NB4 (cell line): ENCODE results near the gene TCL1A.
A peak's percentile ranks its signal among the peaks of the same experiment; 100 is the strongest.
"Not testable (repeated sequence)": the region's sequence is repeated elsewhere in the genome, so short reads cannot be mapped to it uniquely, and the experiment has no call there.

ENCODE experiments used
- DNase-seq: peaks from one replicate; pipeline ENCODE4 v3.0.0; 2010; ENCODE audit warnings: low read depth
- H3K4me3 ChIP-seq: one replicate; pipeline ENCODE4 v1.5.1; 2011; ENCODE audit warnings: mild to moderate bottlenecking, low read depth, low read length, moderate library complexity
- MYC ChIP-seq: IDR thresholded peaks from 2 replicates; pipeline ENCODE4 v1.6.1; 2011; ENCODE audit warnings: low read depth, low read length
- POLR2A ChIP-seq: IDR thresholded peaks from 2 replicates; pipeline ENCODE4 v1.6.1; 2011; ENCODE audit warnings: mild to moderate bottlenecking; ENCODE audit not compliant: insufficient read length; ENCODE audit errors: extremely low read depth
- TF ChIP-seq, protein P1 (sequence below): IDR thresholded peaks from one replicate; pipeline ENCODE4 v1.5.1; 2012; ENCODE audit warnings: low read depth, low read length
- TF ChIP-seq, protein P2 (sequence below): IDR thresholded peaks from 2 replicates; pipeline ENCODE4 v1.6.1; 2011; ENCODE audit warnings: low read depth, low read length

TCL1A gene

DNA sequence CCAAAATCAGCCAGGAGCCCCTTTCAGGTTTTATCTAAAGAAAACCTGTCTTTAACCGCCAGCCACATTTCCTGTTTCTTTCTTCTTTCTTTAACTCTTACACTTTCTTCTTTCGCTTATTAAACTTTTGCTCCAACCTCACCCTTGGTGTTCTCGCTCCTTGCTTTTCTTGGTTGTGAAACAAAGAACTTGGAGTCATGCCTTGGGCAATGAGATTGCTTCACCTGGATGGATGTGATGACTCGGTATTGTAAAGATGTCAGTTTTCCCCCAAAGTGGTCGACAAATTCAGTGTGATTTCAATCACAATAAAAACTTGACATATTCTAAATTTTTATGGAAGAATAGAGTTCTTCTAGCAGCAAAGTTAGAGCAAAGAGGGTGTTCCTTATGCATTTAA is 16.2 kb upstream of the TCL1A start:
- no peak overlapping the region for H3K4me3 ChIP-seq
- TF ChIP-seq POLR2A (no peak), MYC (no peak)
- TF ChIP-seq, protein P1, sequence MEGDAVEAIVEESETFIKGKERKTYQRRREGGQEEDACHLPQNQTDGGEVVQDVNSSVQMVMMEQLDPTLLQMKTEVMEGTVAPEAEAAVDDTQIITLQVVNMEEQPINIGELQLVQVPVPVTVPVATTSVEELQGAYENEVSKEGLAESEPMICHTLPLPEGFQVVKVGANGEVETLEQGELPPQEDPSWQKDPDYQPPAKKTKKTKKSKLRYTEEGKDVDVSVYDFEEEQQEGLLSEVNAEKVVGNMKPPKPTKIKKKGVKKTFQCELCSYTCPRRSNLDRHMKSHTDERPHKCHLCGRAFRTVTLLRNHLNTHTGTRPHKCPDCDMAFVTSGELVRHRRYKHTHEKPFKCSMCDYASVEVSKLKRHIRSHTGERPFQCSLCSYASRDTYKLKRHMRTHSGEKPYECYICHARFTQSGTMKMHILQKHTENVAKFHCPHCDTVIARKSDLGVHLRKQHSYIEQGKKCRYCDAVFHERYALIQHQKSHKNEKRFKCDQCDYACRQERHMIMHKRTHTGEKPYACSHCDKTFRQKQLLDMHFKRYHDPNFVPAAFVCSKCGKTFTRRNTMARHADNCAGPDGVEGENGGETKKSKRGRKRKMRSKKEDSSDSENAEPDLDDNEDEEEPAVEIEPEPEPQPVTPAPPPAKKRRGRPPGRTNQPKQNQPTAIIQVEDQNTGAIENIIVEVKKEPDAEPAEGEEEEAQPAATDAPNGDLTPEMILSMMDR: no peak
- TF ChIP-seq, protein P2, sequence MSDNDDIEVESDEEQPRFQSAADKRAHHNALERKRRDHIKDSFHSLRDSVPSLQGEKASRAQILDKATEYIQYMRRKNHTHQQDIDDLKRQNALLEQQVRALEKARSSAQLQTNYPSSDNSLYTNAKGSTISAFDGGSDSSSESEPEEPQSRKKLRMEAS: no peak
- no peak for DNase-seq

DNA sequence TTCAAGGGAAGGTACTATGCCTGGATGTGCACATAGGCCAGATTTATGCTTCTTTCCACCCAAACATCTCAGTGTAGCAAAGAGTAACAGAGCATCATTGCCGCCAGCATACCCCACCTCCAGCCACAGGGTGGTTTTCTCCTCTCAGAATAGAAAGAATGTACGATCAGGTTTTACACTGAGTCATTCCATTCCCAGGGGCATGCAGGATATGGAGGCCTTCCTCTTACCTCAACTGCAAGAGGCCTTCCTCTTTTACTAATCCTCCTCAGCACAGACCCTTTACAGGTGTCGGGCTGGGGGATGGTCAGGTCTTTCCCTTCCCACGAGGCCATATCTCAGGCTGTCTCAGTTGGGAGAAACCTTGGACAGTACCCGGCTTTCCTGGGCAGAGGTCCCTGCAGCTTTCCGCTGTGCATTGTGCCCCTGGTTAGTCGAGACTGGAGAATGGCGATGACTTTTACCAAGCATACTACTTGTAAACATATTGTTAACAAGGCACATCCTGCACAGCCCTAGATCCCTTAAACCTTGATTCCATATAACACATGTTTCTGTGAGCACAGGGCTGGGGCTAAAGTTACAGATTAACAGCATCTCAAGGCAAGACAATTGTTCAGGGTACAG is 15.6 kb upstream of the TCL1A start:
- H3K4me3 ChIP-seq: not testable (repeated sequence)
- peak; percentile 20 for DNase-seq

GRCh38 chr14:95727056-95727700 is 13.3 kb upstream of the TCL1A start:
- DNase-seq: no peak
- H3K4me3 ChIP-seq: no peak overlapping the region
- TF ChIP-seq POLR2A: no peak

DNA sequence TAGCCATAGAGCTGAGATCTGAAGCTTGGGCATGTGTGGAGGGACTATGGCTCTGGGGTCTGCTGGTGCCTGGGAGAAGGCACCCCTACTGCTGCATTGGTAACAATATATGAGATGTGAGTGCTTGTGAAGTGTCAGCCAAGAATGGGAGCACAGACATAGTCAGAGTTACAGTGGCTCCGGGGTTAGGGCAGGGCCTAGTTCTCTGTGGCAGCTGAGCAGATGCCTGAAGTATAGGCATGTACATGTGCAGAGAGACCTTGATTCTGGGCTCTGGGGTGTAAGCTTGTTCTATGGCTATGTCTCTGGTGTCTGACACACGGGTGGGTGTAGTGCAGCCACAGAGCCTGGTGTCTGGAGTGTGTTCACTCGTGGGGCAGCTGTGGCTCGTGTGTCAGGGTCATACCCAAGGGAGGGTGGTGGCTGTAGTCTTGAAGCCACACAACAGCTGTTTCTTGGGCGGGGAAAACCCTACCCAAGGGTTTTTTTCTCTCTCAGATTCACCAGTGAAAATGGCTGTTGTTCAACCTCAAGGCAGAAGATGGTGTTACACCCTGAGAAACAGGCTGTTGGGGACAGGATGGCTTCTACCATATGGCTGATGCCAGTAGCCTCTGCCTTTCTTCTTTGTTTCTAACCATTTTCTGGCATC is 11.9 kb upstream of the TCL1A start:
- TF ChIP-seq POLR2A: no peak
- TF ChIP-seq, protein P1: no peak
- no peak for TF ChIP-seq MYC
- no peak overlapping the region for H3K4me3 ChIP-seq
- DNase-seq: no peak

DNA sequence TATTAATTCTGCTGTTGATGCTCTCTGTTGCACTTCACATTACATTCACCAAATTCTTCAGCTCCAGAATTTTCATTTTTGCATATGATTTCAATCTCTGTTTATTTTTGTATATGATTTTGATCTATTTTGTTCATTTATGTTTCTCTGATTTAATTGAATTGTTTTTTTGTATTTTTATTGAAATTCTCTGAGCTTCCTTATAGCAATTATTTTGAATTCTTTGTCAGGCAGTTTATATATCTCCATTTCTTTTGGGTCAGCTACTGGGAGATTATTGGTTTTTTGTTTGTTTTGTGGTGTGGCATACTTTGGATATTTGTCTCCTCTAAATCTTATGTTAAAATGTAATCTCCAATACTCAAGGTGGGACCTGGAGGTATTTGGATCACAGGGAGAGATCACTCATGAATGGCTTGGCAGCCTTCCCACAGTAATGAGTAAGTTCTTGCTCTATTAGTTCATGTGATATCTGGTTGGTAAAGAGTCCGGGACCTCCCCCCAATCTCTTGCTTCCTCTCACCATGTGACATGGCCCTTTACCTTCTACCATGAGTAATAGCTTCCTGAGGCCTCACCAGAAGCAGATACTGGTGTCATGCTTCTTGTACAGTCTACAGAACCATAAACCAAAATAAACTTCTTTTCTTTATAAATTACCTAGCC is 8.7 kb upstream of the TCL1A start:
- TF ChIP-seq MYC (no peak), POLR2A (no peak)
- TF ChIP-seq, protein P2: no peak
- TF ChIP-seq, protein P1: no peak
- no peak for DNase-seq
- H3K4me3 ChIP-seq: no peak overlapping the region

DNA sequence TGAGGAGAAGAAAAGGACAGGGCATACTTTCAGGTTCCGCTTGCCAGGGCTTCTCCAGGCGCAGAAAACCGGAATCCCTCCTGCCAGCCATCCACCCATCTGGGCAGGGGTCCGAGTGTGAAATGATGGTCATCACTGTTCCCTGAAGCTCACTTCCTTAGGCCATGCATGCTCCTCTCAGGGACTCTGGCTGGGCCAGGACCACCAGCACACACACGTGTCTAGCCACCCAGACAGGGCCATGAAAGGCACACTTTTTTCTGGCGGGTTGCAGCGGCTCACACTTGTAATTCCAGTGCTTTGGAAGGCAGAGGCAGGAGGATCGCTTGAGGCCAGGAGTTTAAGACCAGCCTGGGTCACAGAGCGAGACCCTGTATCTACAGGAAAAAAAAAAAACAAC is 1.5 kb downstream of the TCL1A start:
- no peak for DNase-seq
- no peak overlapping the region for H3K4me3 ChIP-seq
- TF ChIP-seq MYC (no peak), POLR2A (no peak)
- TF ChIP-seq, protein P1: no peak
- TF ChIP-seq, protein P2: no peak

DNA sequence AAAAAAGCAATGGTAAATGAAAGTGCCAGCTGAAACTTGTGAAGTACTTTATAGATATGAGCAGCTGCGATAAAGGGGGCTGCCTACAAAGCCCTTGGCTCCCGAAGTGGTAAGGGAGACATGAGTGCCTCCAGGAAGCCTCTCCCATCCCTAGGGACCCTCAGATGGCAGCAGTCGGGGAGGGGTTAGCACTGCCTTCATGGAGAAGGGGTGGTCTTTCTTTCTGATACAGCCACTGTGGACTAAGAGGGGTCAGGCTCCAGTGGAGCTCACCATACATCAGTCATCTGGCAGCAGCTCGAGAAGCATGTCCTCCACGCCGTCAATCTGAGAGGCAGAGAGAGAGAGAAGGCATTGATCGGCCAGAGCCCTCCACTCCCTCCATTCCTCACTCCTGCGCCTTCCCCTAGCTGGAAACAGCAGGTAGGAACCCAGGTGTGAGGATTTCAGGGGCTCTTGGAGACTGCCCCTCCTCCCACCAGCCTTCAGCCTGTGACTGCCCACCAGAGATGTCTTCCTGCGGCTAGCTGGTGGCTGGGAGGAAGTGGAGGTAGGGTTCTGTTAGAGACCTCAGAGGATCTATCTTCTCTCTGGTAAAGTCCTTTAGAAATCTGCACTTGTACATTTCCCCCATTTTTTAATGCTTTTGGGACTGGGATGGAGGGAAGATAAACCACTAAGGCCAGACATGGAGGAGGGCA is 2.3 kb downstream of the TCL1A start:
- TF ChIP-seq, protein P2: no peak
- TF ChIP-seq, protein P1: no peak
- TF ChIP-seq MYC (no peak), POLR2A (no peak)
- DNase-seq: no peak
- no peak overlapping the region for H3K4me3 ChIP-seq
